ENCODE results near the gene SLC35E1. TPM values are rescaled to one million over a fixed set of nuclear protein-coding genes. Genes with fewer than 3 reads are reported as not detected.
"Not testable (repeated sequence)": the region's sequence is repeated elsewhere in the genome, so short reads cannot be mapped to it uniquely, and the experiment has no call there.

The SLC35E1 gene
- total RNA-seq, 1 experiment from 2014 or later = 52.6 TPM

DNA sequence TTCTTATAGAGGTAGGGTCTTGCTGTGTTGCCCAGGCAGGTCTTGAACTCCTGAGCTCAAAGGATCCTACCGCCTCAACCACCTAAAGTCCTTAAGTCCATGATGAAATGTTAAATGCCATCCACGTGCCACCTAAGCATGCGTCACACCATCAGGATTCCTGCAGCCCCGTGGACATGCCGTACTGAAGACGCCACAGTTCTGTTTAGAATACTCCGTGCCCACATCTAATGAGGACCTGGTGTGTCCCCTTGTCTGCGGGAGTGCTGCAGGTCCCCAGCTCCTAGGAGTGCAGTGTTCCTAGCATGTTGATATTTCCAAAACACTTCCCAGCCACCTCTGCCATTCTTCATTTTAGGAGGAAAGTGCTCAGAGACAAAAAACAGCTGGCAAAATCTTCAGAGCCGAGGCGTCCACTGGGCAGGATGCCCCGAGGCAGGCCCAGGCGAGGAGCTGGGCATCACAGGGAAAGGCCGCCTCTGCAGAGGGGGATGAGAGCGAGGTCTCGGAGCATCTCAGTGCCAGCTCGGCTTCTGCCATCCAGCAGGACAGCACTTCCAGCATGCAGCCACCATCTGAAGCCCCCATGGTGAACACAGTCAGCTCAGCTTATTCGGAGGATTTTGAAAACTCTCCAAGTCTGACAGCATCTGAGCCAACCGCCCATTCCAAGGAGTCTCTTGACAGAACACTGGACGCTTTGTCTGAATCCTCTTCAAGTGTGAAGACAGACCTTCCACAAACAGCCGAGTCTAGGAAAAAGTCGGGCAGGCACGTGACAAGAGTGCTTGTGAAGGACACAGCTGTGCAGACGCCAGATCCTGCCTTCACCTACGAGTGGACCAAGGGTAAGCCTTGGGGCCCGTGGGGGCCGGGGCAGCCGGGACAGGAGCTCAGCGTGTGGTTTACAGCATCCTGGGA, 62.8 kb downstream of the SLC35E1 start:
- Histone ChIP-seq H3K79me2 (ENCODE audit: low read length) (no peaks in the 10 kb centered on the region), H2AFZ (ENCODE audit: low read length) (no peak overlapping the region), H3K36me3 (ENCODE audit: low read depth, low read length) (no peaks in the 10 kb centered on the region; the same call in 1 of the 2 replicates), H3K9ac (ENCODE audit: low read length) (no peak overlapping the region), H3K27me3 (ENCODE audit: low read length) (no peaks in the 10 kb centered on the region), H3K9me3 (ENCODE audit: low read length) (no peaks in the 10 kb centered on the region), H3F3A (ENCODE audit: low read length, unreplicated experiment) (no peaks in the 10 kb centered on the region), H3K4me3 (ENCODE audit: low read length) (no peak overlapping the region), H3K4me2 (ENCODE audit: low read length) (no peak overlapping the region), H3K4me1 (ENCODE audit: insufficient read depth, low read length) (no peaks in the 10 kb centered on the region), H4K20me1 (ENCODE audit: low read length) (no peaks in the 10 kb centered on the region), H3K27ac (ENCODE audit: low read length) (no peak overlapping the region), H3K9me2 (replicated peaks; ENCODE audit: low read length) (no peaks in the 10 kb centered on the region)
- TF ChIP-seq EZH2 (IDR thresholded peaks at IDR 0.05; ENCODE audit: low read length, unreplicated experiment) (no peak), EZH2phosphoT487 (IDR thresholded peaks at IDR 0.05; ENCODE audit: borderline replicate concordance, low read length) (no peak)
- TF ChIP-seq, protein P1, sequence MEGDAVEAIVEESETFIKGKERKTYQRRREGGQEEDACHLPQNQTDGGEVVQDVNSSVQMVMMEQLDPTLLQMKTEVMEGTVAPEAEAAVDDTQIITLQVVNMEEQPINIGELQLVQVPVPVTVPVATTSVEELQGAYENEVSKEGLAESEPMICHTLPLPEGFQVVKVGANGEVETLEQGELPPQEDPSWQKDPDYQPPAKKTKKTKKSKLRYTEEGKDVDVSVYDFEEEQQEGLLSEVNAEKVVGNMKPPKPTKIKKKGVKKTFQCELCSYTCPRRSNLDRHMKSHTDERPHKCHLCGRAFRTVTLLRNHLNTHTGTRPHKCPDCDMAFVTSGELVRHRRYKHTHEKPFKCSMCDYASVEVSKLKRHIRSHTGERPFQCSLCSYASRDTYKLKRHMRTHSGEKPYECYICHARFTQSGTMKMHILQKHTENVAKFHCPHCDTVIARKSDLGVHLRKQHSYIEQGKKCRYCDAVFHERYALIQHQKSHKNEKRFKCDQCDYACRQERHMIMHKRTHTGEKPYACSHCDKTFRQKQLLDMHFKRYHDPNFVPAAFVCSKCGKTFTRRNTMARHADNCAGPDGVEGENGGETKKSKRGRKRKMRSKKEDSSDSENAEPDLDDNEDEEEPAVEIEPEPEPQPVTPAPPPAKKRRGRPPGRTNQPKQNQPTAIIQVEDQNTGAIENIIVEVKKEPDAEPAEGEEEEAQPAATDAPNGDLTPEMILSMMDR (conservative IDR thresholded peaks at IDR 0.05; ENCODE audit: low read depth, low read length) = no peak
- no TSS peak for BruUV-seq (replicated peaks)
- ChIA-PET POLR2A (ENCODE audit: unreplicated experiment) (no interaction called here), CTCF (no interaction called here)
- DNase-seq = no peak
- no peak for ATAC-seq
- intact Hi-C loops (cut with micrococcal nuclease) = no loop called here

DNA sequence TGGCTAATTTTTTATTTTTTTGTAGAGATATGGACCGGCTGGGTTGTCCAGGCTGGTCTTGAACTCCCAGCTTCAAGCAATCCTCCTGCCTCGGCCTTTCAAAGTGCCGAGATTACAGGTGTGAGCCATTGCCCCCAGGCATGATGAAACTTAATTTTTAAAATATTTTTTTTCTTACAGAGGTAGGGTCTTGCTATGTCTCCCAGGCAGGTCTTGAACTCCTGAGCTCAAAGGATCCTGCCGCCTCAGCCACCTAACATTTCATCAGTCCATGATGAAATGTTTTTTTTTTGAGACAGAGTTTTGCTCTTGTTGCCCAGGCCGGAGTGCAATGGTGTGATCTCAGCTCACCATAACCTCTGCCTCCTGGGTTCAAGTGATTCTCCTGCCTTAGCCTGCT, 63.7 kb downstream of the SLC35E1 start:
- Histone ChIP-seq H3K4me3 (ENCODE audit: low read length) (no peak overlapping the region), H3F3A (ENCODE audit: low read length, unreplicated experiment) (no peaks in the 10 kb centered on the region), H3K4me1 (ENCODE audit: insufficient read depth, low read length) (no peaks in the 10 kb centered on the region), H2AFZ (ENCODE audit: low read length) (no peak overlapping the region), H3K9ac (ENCODE audit: low read length) (no peak overlapping the region), H3K9me2 (replicated peaks; ENCODE audit: low read length) (no peaks in the 10 kb centered on the region), H3K9me3 (ENCODE audit: low read length) (no peaks in the 10 kb centered on the region), H3K27me3 (ENCODE audit: low read length) (no peaks in the 10 kb centered on the region), H3K79me2 (ENCODE audit: low read length) (no peaks in the 10 kb centered on the region), H4K20me1 (ENCODE audit: low read length) (no peaks in the 10 kb centered on the region), H3K27ac (ENCODE audit: low read length) (no peak overlapping the region), H3K4me2 (ENCODE audit: low read length) (no peak overlapping the region), H3K36me3 (ENCODE audit: low read depth, low read length) (no peaks in the 10 kb centered on the region; the same call in 1 of the 2 replicates)
- TF ChIP-seq EZH2 (IDR thresholded peaks at IDR 0.05; ENCODE audit: low read length, unreplicated experiment) (no peak), EZH2phosphoT487 (IDR thresholded peaks at IDR 0.05; ENCODE audit: borderline replicate concordance, low read length) (no peak)
- TF ChIP-seq, protein P1 (conservative IDR thresholded peaks at IDR 0.05; ENCODE audit: low read depth, low read length) = no peak
- intact Hi-C loops (cut with micrococcal nuclease) = no loop called here
- BruUV-seq (replicated peaks) = no TSS peak
- ChIA-PET POLR2A (ENCODE audit: unreplicated experiment) (no interaction called here), CTCF (no interaction called here)
- DNase-seq (no peak), ATAC-seq (no peak)

DNA sequence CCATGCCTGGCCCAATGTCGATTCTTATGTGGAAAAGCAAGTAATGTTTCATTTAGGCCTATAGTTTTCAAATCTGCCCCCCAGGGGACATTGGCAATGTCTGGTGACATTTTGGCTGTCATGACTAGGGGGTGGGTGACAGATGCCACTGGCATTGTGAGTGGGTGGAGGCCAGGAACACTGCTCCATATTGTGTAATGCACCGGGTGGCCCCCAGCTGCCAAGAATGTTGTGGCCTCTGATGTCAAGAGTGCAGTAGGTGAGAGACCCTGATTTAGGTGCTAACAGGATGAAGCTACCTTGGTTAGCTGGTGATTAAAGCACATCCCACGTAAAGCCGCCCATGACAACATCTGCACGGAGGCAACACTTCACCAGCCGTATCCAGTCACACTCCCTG, 65.3 kb downstream of the SLC35E1 start:
- no TSS peak for BruUV-seq (replicated peaks)
- no peaks in the 10 kb centered on the region for H3K9me2 ChIP-seq (replicated peaks; ENCODE audit: low read length)
- no peaks in the 10 kb centered on the region for H3K27me3 ChIP-seq (ENCODE audit: low read length)
- H3K4me1 ChIP-seq (ENCODE audit: insufficient read depth, low read length) = no peaks in the 10 kb centered on the region
- no peaks in the 10 kb centered on the region for H3K9me3 ChIP-seq (ENCODE audit: low read length)
- H4K20me1 ChIP-seq (ENCODE audit: low read length) = no peaks in the 10 kb centered on the region
- DNase-seq (no peak), ATAC-seq (no peak)
- no peak overlapping the region for H3K9ac ChIP-seq (ENCODE audit: low read length)
- H3F3A ChIP-seq (ENCODE audit: low read length, unreplicated experiment) = no peaks in the 10 kb centered on the region
- H3K4me2 ChIP-seq (ENCODE audit: low read length) = no peak overlapping the region
- H3K4me3 ChIP-seq (ENCODE audit: low read length) = no peak overlapping the region
- H3K36me3 ChIP-seq (ENCODE audit: low read depth, low read length) = no peaks in the 10 kb centered on the region; the same call in 1 of the 2 replicates
- intact Hi-C loops (cut with micrococcal nuclease) = no loop called here
- CTCF ChIA-PET = no interaction called here
- no peaks in the 10 kb centered on the region for H3K79me2 ChIP-seq (ENCODE audit: low read length)
- TF ChIP-seq EZH2phosphoT487 (IDR thresholded peaks at IDR 0.05; ENCODE audit: borderline replicate concordance, low read length) (no peak), EZH2 (IDR thresholded peaks at IDR 0.05; ENCODE audit: low read length, unreplicated experiment) (no peak)
- TF ChIP-seq, protein P1 (conservative IDR thresholded peaks at IDR 0.05; ENCODE audit: low read depth, low read length) = no peak
- no peak overlapping the region for H3K27ac ChIP-seq (ENCODE audit: low read length)
- POLR2A ChIA-PET (ENCODE audit: unreplicated experiment) = no interaction called here
- H2AFZ ChIP-seq (ENCODE audit: low read length) = no peak overlapping the region

DNA sequence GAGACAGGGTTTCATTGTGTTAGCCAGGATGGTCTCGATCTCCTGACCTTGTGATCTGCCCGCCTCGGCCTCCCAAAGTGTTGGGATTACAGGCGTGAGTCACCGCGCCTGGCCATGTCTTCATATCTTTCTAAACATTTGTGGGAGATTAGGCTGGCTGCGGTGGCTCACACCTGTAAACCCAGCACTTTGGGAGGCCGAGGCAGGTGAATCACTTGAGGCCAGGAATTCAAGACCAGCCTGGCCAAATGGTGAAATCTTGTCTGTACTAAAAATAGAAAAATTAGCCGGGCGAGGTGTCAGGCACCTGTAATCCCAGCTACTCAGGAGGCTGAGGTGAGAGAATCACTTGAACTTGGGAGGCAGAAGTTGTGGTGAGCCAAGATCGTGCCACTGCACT, 66.1 kb downstream of the SLC35E1 start:
- H4K20me1 ChIP-seq (ENCODE audit: low read length); BruUV-seq (replicated peaks); H3K27me3 ChIP-seq (ENCODE audit: low read length); DNase-seq; intact Hi-C loops (cut with micrococcal nuclease); H3K27ac ChIP-seq (ENCODE audit: low read length); H3F3A ChIP-seq (ENCODE audit: low read length, unreplicated experiment); H3K9me2 ChIP-seq (replicated peaks; ENCODE audit: low read length); H3K9ac ChIP-seq (ENCODE audit: low read length); POLR2A ChIA-PET (ENCODE audit: unreplicated experiment); H3K4me3 ChIP-seq (ENCODE audit: low read length); H3K4me2 ChIP-seq (ENCODE audit: low read length); H3K36me3 ChIP-seq (ENCODE audit: low read depth, low read length); H2AFZ ChIP-seq (ENCODE audit: low read length); H3K4me1 ChIP-seq (ENCODE audit: insufficient read depth, low read length); CTCF ChIA-PET; H3K9me3 ChIP-seq (ENCODE audit: low read length); ATAC-seq; H3K79me2 ChIP-seq (ENCODE audit: low read length): not testable (repeated sequence)

Data from PC-3 (cell line).